B cell (primary cell): ENCODE measurements around the gene MIA3. TPM values are rescaled to one million over a fixed set of nuclear protein-coding genes. Genes with fewer than 3 reads are reported as not detected.

ENCODE experiments used
- ATAC-seq: fragments of 200-7000 bp; cut with Tn5 transposase; one replicate; pipeline ENCODE4 v1.10.0; 2021; ENCODE audit warnings: low read depth, mild to moderate bottlenecking, moderate number of reproducible peaks, moderate library complexity
- CTCF ChIA-PET: fragments of 350-600 bp; sonication (Branson Sonifier 250); formaldehyde crosslinking; loops from one replicate; lab custom pipeline; 2021; ENCODE audit warnings: antibody characterized with exemption, inconsistent platforms; lab: Charles Lee
- POLR2A ChIA-PET: fragments of 350-600 bp; sonication (Branson Sonifier 250); formaldehyde crosslinking; loops from one replicate; lab custom pipeline; 2021; ENCODE audit warnings: antibody characterized with exemption; lab: Charles Lee
- DNase-seq: peaks from one replicate; pipeline ENCODE4 v3.0.0; 2013
- H2AFZ ChIP-seq: 2 replicates; pipeline ENCODE4 v1.6.1; 2012; ENCODE audit warnings: mild to moderate bottlenecking, low read depth, low read length; ENCODE audit not compliant: insufficient read depth, poor library complexity, severe bottlenecking
- H3K27ac ChIP-seq, 2 donors: 1 replicate in 1 of 2; 2 replicates in 1 of 2; pipeline ENCODE4 v1.5.1; 2012 to 2013; ENCODE audit warnings: low read length in 2 of 2, mild to moderate bottlenecking in 2 of 2, moderate library complexity in 1 of 2
- H3K27me3 ChIP-seq, 4 experiments: fragments of 200-600 bp in 1 of 4; sonication (generic) in 1 of 4; replicated peaks in 1 of 4; 1 replicate in 2 of 4; 2 replicates in 2 of 4; pipeline versions ENCODE4 v1.6.1 to v1.7.0; 2013 to 2016; ENCODE audit warnings: low read length in 3 of 4, mild to moderate bottlenecking in 2 of 4, mixed read lengths in 1 of 4, moderate library complexity in 1 of 4; ENCODE audit not compliant: insufficient read depth in 4 of 4, control insufficient read depth in 3 of 4; ENCODE audit errors: control extremely low read depth in 1 of 4
- H3K36me3 ChIP-seq, 2 experiments: replicated peaks in 1 of 2; 1 replicate in 1 of 2; 2 replicates in 1 of 2; pipeline versions ENCODE4 v1.6.1 to v1.7.1; 2013; ENCODE audit warnings: low read length in 1 of 2; ENCODE audit not compliant: insufficient read depth in 2 of 2, control insufficient read depth in 1 of 2; ENCODE audit errors: control extremely low read depth in 1 of 2, extremely low read depth in 1 of 2
- H3K4me1 ChIP-seq, 2 donors: fragments of 200-600 bp in 1 of 2; sonication (generic) in 1 of 2; 1 replicate in 1 of 2; 2 replicates in 1 of 2; pipeline versions ENCODE4 v1.5.1 to v1.6.1; 2013 to 2017; ENCODE audit warnings: low read length in 2 of 2; ENCODE audit not compliant: control insufficient read depth in 2 of 2, insufficient read depth in 2 of 2
- H3K4me2 ChIP-seq: replicated peaks from 2 replicates; pipeline ENCODE3; 2012; ENCODE audit warnings: mild to moderate bottlenecking, low read depth, low read length; ENCODE audit not compliant: poor library complexity, severe bottlenecking
- H3K4me3 ChIP-seq, 5 experiments: fragments of 200-600 bp in 1 of 5; sonication (generic) in 1 of 5; 1 replicate in 3 of 5; 2 replicates in 2 of 5; pipeline versions ENCODE4 v1.5.1 to v1.7.0; 2011 to 2016; ENCODE audit warnings: low read length in 4 of 5, mild to moderate bottlenecking in 4 of 5, low read depth in 2 of 5, control low read depth in 1 of 5, moderate library complexity in 1 of 5; ENCODE audit not compliant: insufficient read depth in 1 of 5; ENCODE audit errors: control extremely low read depth in 1 of 5, extremely low read depth in 1 of 5
- H3K79me2 ChIP-seq: fragments of 200-600 bp; sonication (generic); one replicate; pipeline ENCODE4 v1.6.0; 2016; ENCODE audit warnings: low read length; ENCODE audit not compliant: control insufficient read depth, insufficient read depth
- H3K9ac ChIP-seq: fragments of 200-600 bp; sonication (generic); 2 replicates; pipeline ENCODE4 v1.6.1; 2017; ENCODE audit warnings: mild to moderate bottlenecking, low read length, moderate library complexity
- H3K9me3 ChIP-seq, 3 donors: one replicate each; pipeline versions ENCODE4 v1.6.1 to v1.7.1; 2013; ENCODE audit warnings: low read length in 2 of 3; ENCODE audit not compliant: control insufficient read depth in 2 of 3, insufficient read depth in 1 of 3; ENCODE audit errors: control extremely low read depth in 1 of 3
- H4K20me1 ChIP-seq: 2 replicates; pipeline ENCODE4 v1.6.0; 2012; ENCODE audit warnings: mild to moderate bottlenecking, low read length; ENCODE audit not compliant: insufficient read depth, control insufficient read depth, poor library complexity, severe bottlenecking
- H3K27ac Mint-ChIP-seq: one replicate; pipeline ENCODE4 v1.8.0; 2021; ENCODE audit warnings: mixed read lengths
- H3K27me3 Mint-ChIP-seq: one replicate; pipeline ENCODE4 v1.8.0; 2021; ENCODE audit warnings: mixed read lengths
- H3K4me1 Mint-ChIP-seq: one replicate; pipeline ENCODE4 v1.8.0; 2021; ENCODE audit warnings: mixed read lengths
- H3K4me3 Mint-ChIP-seq: one replicate; pipeline ENCODE4 v1.8.0; 2021; ENCODE audit warnings: mixed read lengths
- H3K9me3 Mint-ChIP-seq: one replicate; pipeline ENCODE4 v1.8.0; 2022; ENCODE audit warnings: mixed read lengths; ENCODE audit not compliant: insufficient read depth
- CTCF ChIP-seq: fragments of 200-600 bp; IDR thresholded peaks from one replicate; pipeline ENCODE4 v1.8.0; 2022; ENCODE audit warnings: antibody characterized with exemption, mild to moderate bottlenecking
- EZH2 ChIP-seq: IDR thresholded peaks from 2 replicates; pipeline ENCODE4 v1.6.1; 2012; ENCODE audit warnings: borderline replicate concordance, low read depth, mild to moderate bottlenecking, moderate library complexity, low read length; ENCODE audit not compliant: insufficient read depth, poor library complexity, severe bottlenecking
- WGBS: methylation state at CpG from one replicate; pipeline ENCODE4 v1.1.5; 2013; ENCODE audit warnings: missing lambda C conversion rate; ENCODE audit not compliant: insufficient coverage; 5-methylcytosine and 5-hydroxymethylcytosine counted together
- intact Hi-C: fragments of 100-400 bp; cut with micrococcal nuclease; formaldehyde crosslinking; loops from one replicate; pipeline ENCODE4 v1.10.0; 2022
- polyA plus RNA-seq: library from polyadenylated mRNA; depleted of rRNA; stranded (reverse); fragments of >200 nt; gene quantifications from 2 replicates; pipeline ENCODE4 v1.2.3, GENCODE V29; 2012
- total RNA-seq, 2 donors: library from RNA; stranded (reverse); fragments of 120-200 nt in 1 of 2; gene quantifications; 1 replicate in 1 of 2; 2 replicates in 1 of 2; pipeline versions ENCODE4 v1.2.3 to v1.2.4, GENCODE V29; 2013 to 2022

The MIA3 gene
- total and polyA plus RNA-seq, 2 donors (not counting 1 experiment from before 2014, with no cell fraction given) = 69.2 to 109 TPM

DNA sequence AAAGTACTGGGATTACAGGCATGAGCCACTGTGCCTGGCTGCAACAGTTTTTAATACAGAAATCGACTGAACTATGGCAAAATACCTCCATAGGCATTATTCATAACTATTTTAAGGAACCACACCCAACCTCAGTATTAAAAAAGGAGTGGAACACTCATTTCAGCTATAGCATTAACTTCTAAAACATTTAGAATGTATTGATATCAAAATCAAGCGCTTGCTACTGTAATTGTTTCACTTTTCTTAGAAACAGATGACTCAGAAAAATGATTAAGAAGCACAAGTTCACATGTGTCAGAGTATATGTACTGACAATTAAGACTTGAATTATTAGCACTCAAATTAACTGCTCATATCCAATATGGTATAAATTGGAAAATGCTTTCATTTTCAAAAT, 79.3 kb downstream of the MIA3 start:
- H3K4me1 Mint-ChIP-seq = peaks cover 25% of the 10 kb centered on the region
- POLR2A ChIA-PET = no interaction called here

More for the DNA sequence above, 79.3 kb downstream of the MIA3 start:
- no peak overlapping the region for H3K9ac ChIP-seq
- peaks cover 89% of the 10 kb centered on the region for H3K79me2 ChIP-seq
- no peak overlapping the region for H3K4me3 Mint-ChIP-seq
- H3K27ac ChIP-seq = no peak overlapping the region
- peaks cover 4 to 6% of the 10 kb centered on the region in 2 donors for H3K4me1 ChIP-seq
- H2AFZ ChIP-seq = no peak overlapping the region
- no peak overlapping the region for H3K4me3 ChIP-seq
- ATAC-seq (no peak), DNase-seq (no peak)
- intact Hi-C loops = no loop called here
- no CpG with 5 or more reads among the region's 2 CpGs for WGBS
- H3K4me2 ChIP-seq = no peak overlapping the region
- peaks cover 65% of the 10 kb centered on the region for H4K20me1 ChIP-seq
- H3K27me3 ChIP-seq = no peaks in the 10 kb centered on the region
- H3K9me3 Mint-ChIP-seq = no peaks in the 10 kb centered on the region
- H3K36me3 ChIP-seq = peaks cover 11 to 65% of the 10 kb centered on the region in 2 experiments
- no peaks in the 10 kb centered on the region for H3K27me3 Mint-ChIP-seq
- CTCF ChIA-PET = interaction anchor here (1.0 to 1.5 kb wide), 2 partner anchors 10 to 384 kb away, joined by 3 read pairs; no protein-coding TSS in a partner anchor
- no peak overlapping the region for H3K27ac Mint-ChIP-seq
- H3K9me3 ChIP-seq = peaks cover 0 to 1% (median 0%) of the 10 kb centered on the region in 3 donors
- TF ChIP-seq EZH2 = no peak
- no peak for TF ChIP-seq CTCF
